Fibroblast of lung (primary cell): ENCODE results near the gene TBL2. TPM values are rescaled to one million over a fixed set of nuclear protein-coding genes. Genes with fewer than 3 reads are reported as not detected.

Source experiments
- DNase-seq, 2 donors: peaks; one replicate each; pipeline versions ENCODE4 v3.0.0 to v3.0.0-alpha.2; 2010; ENCODE audit warnings: low read depth in 2 of 2
- H2AFZ ChIP-seq: 2 replicates; pipeline ENCODE4 v1.5.1; 2012; ENCODE audit warnings: low read length, control low read depth, inconsistent platforms
- H3K27ac ChIP-seq: 2 replicates; pipeline ENCODE4 v1.5.1; 2011; ENCODE audit warnings: low read length, control low read depth; ENCODE audit not compliant: insufficient read depth
- H3K27me3 ChIP-seq: 2 replicates; pipeline ENCODE4 v1.5.1; 2011; ENCODE audit warnings: mild to moderate bottlenecking, low read length; ENCODE audit not compliant: control insufficient read depth, insufficient read depth
- H3K36me3 ChIP-seq: 2 replicates; pipeline ENCODE4 v1.5.1; 2011; ENCODE audit warnings: low read length; ENCODE audit not compliant: control insufficient read depth, insufficient read depth
- H3K4me1 ChIP-seq: 2 replicates; pipeline ENCODE4 v1.5.1; 2011; ENCODE audit warnings: low read length; ENCODE audit not compliant: control insufficient read depth, insufficient read depth; ENCODE audit errors: extremely low read depth
- H3K4me2 ChIP-seq: 2 replicates; pipeline ENCODE4 v1.5.1; 2011; ENCODE audit warnings: low read length, control low read depth; ENCODE audit not compliant: insufficient read depth; ENCODE audit errors: extremely low read depth
- H3K4me3 ChIP-seq, 4 experiments: fragments of 200-600 bp in 1 of 4; sonication (generic) in 1 of 4; replicated peaks in 1 of 4; 2 replicates each; pipeline ENCODE4 v1.5.1; 2011 to 2016; ENCODE audit warnings: low read length in 4 of 4, low read depth in 3 of 4, mild to moderate bottlenecking in 3 of 4, control low read depth in 2 of 4, inconsistent platforms in 1 of 4, mixed read lengths in 1 of 4; ENCODE audit not compliant: insufficient read depth in 1 of 4; ENCODE audit errors: control extremely low read depth in 1 of 4
- H3K79me2 ChIP-seq: 2 replicates; pipeline ENCODE4 v1.5.1; 2012; ENCODE audit warnings: mild to moderate bottlenecking, low read length, inconsistent platforms; ENCODE audit not compliant: control insufficient read depth, insufficient read depth
- H3K9ac ChIP-seq: 2 replicates; pipeline ENCODE4 v1.5.1; 2011; ENCODE audit warnings: mild to moderate bottlenecking, low read length, control low read depth; ENCODE audit not compliant: insufficient read depth
- H3K9me3 ChIP-seq: 2 replicates; pipeline ENCODE4 v1.5.1; 2012; ENCODE audit warnings: low read depth, low read length; ENCODE audit not compliant: control insufficient read depth, insufficient read depth
- H4K20me1 ChIP-seq: 2 replicates; pipeline ENCODE4 v1.5.1; 2011; ENCODE audit warnings: low read length; ENCODE audit not compliant: control insufficient read depth, insufficient read depth; ENCODE audit errors: extremely low read depth
- EZH2 ChIP-seq: IDR thresholded peaks from 2 replicates; pipeline ENCODE4 v1.5.1; 2012; ENCODE audit warnings: low read length, control low read depth, mild to moderate bottlenecking; ENCODE audit errors: missing control alignments
- polyA plus RNA-seq, 2 donors: library from polyadenylated mRNA; depleted of rRNA in 1 of 2; stranded (reverse) in 1 of 2; unstranded in 1 of 2; fragments of >200 nt; gene quantifications; 2 replicates each; pipeline ENCODE4 v1.2.1, GENCODE V29; 2011 to 2012; ENCODE audit warnings: missing spikeins in 1 of 2
- total RNA-seq: library from RNA; depleted of rRNA; stranded (reverse); fragments of >200 nt; gene quantifications from 2 replicates; pipeline ENCODE4 v1.2.1, GENCODE V29; 2014
- TF ChIP-seq, protein P1 (sequence below), 2 donors: IDR thresholded peaks in 1 of 2; conservative IDR thresholded peaks in 1 of 2; 1 replicate in 1 of 2; 2 replicates in 1 of 2; pipeline ENCODE4 v1.5.1; 2011 to 2012; ENCODE audit warnings: low read length in 2 of 2, control low read depth in 1 of 2, inconsistent platforms in 1 of 2, low read depth in 1 of 2, mild to moderate bottlenecking in 1 of 2

The TBL2 gene
- total and polyA plus RNA-seq, 2 donors (not counting 1 experiment from before 2014, with no cell fraction given): 40.1 to 58.6 TPM

DNA sequence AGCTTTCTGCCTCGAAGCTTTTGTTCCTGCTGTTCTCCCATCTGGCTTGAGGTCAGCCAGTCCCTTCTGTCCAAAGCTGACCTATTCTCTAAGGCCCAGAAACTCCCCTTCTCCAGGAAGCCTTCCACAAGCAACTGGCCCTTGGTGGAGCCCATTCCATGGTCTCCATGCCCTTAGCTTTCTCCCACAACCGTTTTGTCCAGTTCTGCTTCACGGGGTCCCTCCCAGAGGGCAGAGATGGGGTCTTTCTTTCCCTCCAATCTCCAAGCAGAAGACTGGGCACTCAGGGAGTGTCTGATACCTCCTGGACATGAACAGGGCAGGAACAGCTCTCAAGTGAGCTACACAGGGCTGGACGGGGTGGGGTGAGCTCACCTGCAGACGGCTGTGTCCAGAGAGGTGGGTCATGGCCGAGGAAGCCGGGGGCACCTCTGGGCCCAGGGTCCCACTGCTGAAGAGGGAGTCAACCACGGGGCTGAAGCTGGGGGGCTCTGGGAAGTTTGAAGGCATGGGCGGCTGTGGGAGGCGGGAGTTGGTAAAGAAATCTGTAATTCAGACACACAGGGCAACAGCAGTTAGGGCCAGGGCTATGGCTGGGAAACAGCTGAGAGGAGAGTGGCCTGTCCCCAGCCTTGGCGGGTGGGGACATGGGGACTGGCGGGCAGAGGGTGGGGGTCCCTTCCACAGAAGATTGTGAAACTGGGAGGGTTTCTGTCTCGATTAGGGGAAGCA lies 20.9 kb upstream of the TBL2 start:
- Histone ChIP-seq H3K4me1 (no peaks in the 10 kb centered on the region), H3K4me2 (no peak overlapping the region), H3K27ac (no peak overlapping the region), H4K20me1 (no peaks in the 10 kb centered on the region), H3K79me2 (no peaks in the 10 kb centered on the region), H3K36me3 (no peaks in the 10 kb centered on the region), H3K9ac (no peak overlapping the region), H3K27me3 (no peaks in the 10 kb centered on the region), H3K9me3 (no peaks in the 10 kb centered on the region), H2AFZ (no peak overlapping the region), H3K4me3 (no peak overlapping the region)
- no peak for TF ChIP-seq EZH2
- TF ChIP-seq, protein P1, sequence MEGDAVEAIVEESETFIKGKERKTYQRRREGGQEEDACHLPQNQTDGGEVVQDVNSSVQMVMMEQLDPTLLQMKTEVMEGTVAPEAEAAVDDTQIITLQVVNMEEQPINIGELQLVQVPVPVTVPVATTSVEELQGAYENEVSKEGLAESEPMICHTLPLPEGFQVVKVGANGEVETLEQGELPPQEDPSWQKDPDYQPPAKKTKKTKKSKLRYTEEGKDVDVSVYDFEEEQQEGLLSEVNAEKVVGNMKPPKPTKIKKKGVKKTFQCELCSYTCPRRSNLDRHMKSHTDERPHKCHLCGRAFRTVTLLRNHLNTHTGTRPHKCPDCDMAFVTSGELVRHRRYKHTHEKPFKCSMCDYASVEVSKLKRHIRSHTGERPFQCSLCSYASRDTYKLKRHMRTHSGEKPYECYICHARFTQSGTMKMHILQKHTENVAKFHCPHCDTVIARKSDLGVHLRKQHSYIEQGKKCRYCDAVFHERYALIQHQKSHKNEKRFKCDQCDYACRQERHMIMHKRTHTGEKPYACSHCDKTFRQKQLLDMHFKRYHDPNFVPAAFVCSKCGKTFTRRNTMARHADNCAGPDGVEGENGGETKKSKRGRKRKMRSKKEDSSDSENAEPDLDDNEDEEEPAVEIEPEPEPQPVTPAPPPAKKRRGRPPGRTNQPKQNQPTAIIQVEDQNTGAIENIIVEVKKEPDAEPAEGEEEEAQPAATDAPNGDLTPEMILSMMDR (conservative IDR thresholded peaks at IDR 0.05 in 1 of 2, IDR thresholded peaks at IDR 0.05 in 1 of 2; ENCODE audit: low read depth in 1 of 2, low read length in 2 of 2): no peak
- no peak for DNase-seq

DNA sequence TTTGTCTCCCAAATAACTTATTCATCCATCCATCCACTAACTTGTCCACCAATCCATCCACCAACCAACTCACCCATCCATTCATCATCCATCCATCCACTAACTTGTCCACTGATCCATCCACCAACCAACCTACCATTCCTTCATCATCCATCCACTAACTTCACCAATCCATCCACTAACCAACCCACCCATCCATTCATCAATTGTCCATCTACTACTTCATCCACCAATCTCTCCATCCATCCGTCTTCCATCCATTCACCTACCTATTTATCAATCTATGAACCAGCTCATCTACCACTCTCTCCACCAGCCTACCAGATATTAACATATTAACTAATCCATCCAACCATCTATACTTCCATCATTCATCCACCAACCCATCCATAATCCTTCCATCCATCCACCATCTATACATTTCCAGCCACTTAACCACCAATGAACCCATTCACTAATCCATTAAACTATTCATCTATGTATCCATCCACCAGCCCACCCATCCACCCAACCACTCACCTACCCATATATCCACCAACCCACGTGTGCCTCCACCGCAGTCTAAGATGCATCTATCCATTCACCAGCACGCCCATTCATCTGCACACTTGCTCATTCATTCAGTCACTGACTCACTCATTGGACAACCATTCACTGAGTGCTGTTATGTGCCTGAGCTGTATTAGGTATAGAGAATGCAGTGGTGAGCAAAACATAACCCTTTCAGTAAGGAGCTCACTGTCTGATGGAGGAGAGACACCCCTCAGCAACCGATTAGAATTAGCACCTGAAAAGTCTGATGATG lies 19.8 kb upstream of the TBL2 start:
- Histone ChIP-seq H3K79me2 (no peaks in the 10 kb centered on the region), H3K9me3 (no peaks in the 10 kb centered on the region), H3K4me1 (no peaks in the 10 kb centered on the region), H2AFZ (no peak overlapping the region), H3K9ac (no peak overlapping the region), H3K4me2 (no peak overlapping the region), H3K36me3 (no peaks in the 10 kb centered on the region), H3K27ac (no peak overlapping the region), H3K4me3 (no peak overlapping the region), H4K20me1 (no peaks in the 10 kb centered on the region), H3K27me3 (no peaks in the 10 kb centered on the region)
- TF ChIP-seq EZH2: peak; percentile 19
- TF ChIP-seq, protein P1 (conservative IDR thresholded peaks at IDR 0.05 in 1 of 2, IDR thresholded peaks at IDR 0.05 in 1 of 2; ENCODE audit: low read depth in 1 of 2, low read length in 2 of 2): no peak
- no peak for DNase-seq

DNA sequence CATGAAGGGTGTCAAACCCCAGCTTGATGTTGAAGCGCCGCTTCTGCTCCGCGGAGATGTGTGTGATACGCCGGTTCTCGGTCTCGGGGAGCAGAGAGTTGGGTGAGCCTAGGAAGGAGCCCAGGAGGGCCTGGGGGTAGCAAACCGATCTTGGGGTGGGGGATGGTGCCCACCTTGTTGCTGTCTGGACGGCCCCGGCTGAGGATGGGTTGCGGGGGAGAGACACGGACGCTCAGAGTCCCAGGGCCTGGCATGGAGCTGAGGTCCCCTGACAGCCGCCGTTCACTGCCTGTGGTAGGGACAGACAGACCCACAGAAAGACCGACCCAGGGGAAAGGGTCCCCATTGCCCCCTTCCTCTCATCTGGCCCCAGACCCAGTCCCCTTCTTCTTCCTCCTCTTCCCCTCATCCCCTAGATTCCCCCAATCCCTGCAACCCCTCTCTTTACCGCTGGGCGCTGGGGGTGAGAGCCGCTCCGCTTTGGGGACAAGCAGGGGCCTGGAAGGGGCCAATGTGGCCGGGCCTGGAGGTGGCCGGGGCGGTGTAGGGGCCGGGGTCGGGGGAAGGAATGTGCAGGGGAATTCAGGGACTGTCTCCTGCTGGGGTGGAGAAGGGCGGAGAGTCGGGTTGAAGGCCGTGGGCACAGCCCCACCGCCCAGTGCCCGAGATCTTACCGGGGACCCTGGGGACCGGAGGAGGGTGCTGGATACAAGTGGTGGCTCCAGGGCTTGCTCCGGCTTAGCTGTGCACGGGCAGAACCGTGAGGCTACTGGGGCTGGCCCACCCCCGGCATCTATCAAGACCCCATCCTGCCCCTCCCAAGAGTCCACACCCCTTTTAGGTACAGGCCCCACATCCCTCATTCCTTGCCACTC lies 18.0 kb upstream of the TBL2 start:
- TF ChIP-seq, protein P1 (conservative IDR thresholded peaks at IDR 0.05 in 1 of 2, IDR thresholded peaks at IDR 0.05 in 1 of 2; ENCODE audit: low read depth in 1 of 2, low read length in 2 of 2): no peak
- no peak for TF ChIP-seq EZH2

More for the DNA sequence above, 18.0 kb upstream of the TBL2 start:
- Histone ChIP-seq H4K20me1 (no peaks in the 10 kb centered on the region), H3K9ac (no peak overlapping the region), H3K4me2 (no peak overlapping the region), H3K9me3 (no peaks in the 10 kb centered on the region), H3K79me2 (no peaks in the 10 kb centered on the region), H3K27ac (no peak overlapping the region), H3K4me3 (no peak overlapping the region), H3K4me1 (no peaks in the 10 kb centered on the region), H3K27me3 (no peaks in the 10 kb centered on the region), H2AFZ (no peak overlapping the region), H3K36me3 (no peaks in the 10 kb centered on the region)
- no peak for DNase-seq
